GM13977 (cell line): ENCODE results near the gene IL32.

ENCODE experiments used
- DNase-seq: peaks from one replicate; pipeline ENCODE4 v3.0.0; 2012; ENCODE audit warnings: low spot score
- CTCF ChIP-seq: IDR thresholded peaks from 2 replicates; pipeline ENCODE4 v1.5.1; 2012; ENCODE audit warnings: mild to moderate bottlenecking, control low read depth; ENCODE audit not compliant: insufficient read depth; ENCODE audit errors: extremely low read depth, missing control alignments
- in situ Hi-C: fragments of 300-500 bp; cut with MboI; formaldehyde crosslinking; loops from one replicate; pipeline ENCODE4 v1.12.0; 2022; ENCODE audit warnings: low sequenced_read_pairs, low pct_unique_long_range_greater_than_20kb, mixed read lengths, inconsistent platforms; ENCODE audit not compliant: unreplicated experiment

The IL32 gene

GRCh38 chr16:3115003-3115402 is 49.6 kb downstream of the IL32 start:
- TF ChIP-seq CTCF = no peak
- no peak for DNase-seq
- in situ Hi-C loops = no loop called here

GRCh38 chr16:3115561-3115960 is 50.1 kb downstream of the IL32 start:
- TF ChIP-seq CTCF = no peak
- no peak for DNase-seq
- in situ Hi-C loops = no loop called here

GRCh38 chr16:3118204-3118790 is 52.9 kb downstream of the IL32 start:
- in situ Hi-C loops = no loop called here
- no peak for DNase-seq
- no peak for TF ChIP-seq CTCF

GRCh38 chr16:3118846-3119245 is 53.4 kb downstream of the IL32 start:
- DNase-seq = no peak
- TF ChIP-seq CTCF = no peak
- in situ Hi-C loops = no loop called here
